HG03378 (cell line): Measurements from ENCODE around the gene EIF5AL1.
"Not testable (repeated sequence)": the region's sequence is repeated elsewhere in the genome, so short reads cannot be mapped to it uniquely, and the experiment has no call there.

ENCODE experiments used
- ATAC-seq: cut with Tn5 transposase; IDR thresholded peaks from one replicate; pipeline ENCODE4 v1.9.1; 2021; ENCODE audit warnings: mild to moderate bottlenecking, moderate library complexity; ENCODE audit not compliant: unreplicated experiment

EIF5AL1 gene

DNA sequence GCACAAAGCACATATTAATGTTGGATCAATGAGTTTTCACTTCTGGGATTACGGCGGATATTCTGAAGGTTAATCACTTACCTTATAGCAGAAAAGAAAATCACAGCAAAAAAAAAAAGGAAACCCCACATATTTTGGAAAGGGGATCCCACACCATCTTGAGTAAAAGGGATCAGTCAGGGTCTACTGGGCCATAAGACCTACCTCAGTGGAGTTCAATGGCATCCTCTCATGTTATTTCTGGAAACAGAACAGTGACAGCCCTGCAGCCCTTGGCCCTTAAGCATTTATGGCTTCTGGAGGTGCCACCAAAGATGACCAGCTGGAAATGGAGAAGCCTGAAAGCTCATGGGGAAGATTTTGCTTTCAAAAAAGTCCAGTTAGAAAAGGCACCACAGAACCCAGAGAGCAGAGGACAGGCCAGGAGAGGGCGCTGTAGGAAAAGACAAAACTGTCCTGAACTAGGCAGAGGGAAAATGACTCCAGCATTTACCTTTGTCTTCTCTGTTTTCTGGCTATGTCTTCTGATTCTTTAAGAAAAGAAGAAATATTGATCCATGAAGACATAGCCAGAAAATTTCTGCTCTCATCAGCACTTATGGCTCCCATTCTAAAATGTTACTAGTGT is 2.9 kb upstream of the EIF5AL1 start:
- not testable (repeated sequence) for ATAC-seq

DNA sequence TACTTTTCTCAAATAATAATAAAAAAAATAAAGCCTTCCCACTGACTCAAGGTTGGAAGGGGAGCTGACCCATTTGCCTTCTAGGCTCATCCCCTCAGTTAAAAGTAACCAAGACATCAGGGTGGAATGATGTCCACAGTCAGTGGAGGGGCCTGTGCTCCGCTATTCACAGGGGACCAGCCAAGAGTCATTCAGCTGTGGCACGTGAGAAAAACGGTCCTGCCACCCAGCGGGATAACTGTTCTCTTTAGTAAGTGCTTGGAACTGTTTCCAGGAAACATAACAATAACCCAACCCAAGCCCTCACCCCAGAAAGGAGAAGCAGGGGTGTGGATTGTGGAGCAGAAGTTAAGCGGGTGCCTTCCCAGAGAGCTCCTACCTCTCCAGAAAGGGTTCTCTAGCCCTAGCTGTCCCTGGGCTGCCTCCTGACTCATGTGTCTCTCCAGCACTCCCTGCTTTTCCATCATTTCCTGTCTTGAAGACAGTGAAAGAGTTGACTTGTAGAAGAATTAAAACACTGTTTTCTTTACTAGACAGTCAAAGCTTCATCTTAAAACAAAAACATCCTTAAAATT is 2.3 kb upstream of the EIF5AL1 start:
- ATAC-seq, result not testable (repeated sequence)

DNA sequence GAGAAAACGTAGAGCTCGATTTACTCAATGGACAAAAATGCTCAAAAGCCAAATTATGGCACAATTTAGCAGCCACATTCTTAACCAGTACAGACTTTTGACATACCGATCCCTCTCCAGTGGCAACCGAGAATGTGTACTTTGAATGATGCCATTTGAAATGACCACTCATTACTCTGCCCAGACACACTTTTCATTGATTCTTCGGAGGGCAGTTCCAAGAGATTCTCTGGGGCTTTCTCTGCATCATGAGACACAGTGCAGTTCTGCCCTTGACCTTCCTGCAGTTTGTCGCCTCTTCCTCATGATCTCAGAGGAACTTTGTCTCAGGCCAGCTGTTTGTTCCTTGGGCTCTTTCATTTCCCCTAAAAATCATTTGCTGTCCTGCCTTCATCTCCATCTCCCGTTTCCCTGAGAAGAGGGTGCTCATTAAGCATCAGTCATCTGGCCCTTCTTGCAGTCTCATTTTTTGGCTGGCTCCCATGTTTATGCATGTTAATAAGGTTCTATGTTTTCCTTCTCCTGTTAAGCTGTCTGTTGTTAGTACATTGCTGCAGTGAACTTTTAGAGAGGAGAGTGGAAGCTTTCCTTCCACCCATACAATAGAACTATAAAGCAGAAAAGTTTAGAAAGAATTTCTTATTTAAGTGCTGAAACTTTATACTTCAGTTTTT is 4.3 kb downstream of the EIF5AL1 start:
- ATAC-seq, result not testable (repeated sequence)

- ATAC-seq, result not testable (repeated sequence)
Measured at GRCh38 chr10:79517567-79517966, 5.2 kb downstream of the EIF5AL1 start.

GRCh38 chr10:79521751-79522150 is 9.4 kb downstream of the EIF5AL1 start:
- ATAC-seq, result not testable (repeated sequence)

DNA sequence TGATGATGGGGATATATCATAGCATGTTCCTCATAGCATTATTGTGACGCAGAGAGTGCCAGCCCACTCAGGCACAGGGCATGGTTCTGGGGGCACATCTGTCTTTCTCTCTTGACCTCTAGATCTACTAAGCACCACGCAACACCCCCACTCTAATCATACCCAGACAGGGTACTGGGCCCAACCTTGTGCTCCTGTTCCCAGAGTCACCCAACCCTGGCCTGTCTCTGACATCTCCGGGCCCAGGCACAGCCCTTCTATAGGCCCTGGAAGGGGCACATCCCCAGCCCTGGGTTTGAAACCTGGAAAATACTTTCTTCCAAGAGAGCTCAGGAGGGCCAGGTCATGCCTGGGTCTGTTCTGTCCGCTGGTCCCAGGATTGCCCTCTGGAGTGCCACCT is 10.1 kb downstream of the EIF5AL1 start:
- not testable (repeated sequence) for ATAC-seq

DNA sequence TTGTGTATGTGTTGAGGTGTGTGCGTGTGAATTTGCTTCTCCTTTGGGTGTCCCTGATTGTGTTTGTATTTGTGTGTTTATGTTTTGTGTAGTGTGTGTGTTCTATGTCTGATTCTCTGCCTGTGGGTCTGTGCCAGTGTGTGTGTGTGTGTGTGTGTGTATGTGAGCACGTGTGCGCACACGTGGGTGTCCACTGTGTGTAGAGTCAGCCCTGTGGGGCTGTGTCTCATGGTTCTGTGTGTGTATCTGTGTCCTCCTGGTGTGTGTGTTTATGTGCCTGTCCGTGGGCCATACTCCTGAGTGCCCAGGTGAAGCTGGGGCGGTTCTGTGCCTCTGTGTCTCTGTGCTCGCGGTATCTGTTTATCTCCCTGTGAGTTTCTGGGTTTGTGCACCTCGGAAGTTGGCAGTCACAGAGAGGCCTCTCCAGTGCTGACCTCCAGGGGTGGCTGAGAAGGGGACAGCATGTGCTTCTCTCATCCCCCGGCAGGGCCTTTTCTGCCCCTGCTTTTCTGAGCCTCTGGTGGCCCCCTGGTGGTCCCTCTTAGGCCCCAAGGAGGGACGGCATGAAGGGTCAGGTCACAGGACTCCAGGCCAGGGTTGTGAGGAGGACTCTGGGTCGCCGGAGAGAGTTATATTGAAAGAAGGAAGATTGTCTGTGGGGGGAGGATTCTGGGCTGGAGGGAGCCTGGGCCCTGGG is 11.0 kb downstream of the EIF5AL1 start:
- ATAC-seq, result not testable (repeated sequence)

GRCh38 chr10:79525049-79525710 is 12.8 kb downstream of the EIF5AL1 start:
- ATAC-seq, result peak; percentile 80

DNA sequence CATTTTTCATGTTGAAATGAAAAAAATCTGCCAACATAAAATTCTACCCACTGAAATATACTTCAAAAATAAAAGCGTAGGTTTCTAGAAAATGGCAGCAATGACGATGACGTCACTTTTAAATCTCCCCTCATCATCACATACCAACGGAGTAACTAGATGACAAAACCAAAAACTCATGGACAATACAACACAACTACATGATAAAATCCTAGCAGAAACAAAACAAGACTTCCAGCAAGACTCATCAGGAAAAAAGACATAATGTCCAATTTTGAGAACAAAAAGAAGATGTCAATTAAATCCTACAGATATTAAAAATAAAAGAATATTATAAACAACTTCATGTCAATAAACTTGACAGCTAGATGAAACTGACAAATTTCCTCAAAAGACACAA is 15.9 kb downstream of the EIF5AL1 start:
- not testable (repeated sequence) for ATAC-seq

DNA sequence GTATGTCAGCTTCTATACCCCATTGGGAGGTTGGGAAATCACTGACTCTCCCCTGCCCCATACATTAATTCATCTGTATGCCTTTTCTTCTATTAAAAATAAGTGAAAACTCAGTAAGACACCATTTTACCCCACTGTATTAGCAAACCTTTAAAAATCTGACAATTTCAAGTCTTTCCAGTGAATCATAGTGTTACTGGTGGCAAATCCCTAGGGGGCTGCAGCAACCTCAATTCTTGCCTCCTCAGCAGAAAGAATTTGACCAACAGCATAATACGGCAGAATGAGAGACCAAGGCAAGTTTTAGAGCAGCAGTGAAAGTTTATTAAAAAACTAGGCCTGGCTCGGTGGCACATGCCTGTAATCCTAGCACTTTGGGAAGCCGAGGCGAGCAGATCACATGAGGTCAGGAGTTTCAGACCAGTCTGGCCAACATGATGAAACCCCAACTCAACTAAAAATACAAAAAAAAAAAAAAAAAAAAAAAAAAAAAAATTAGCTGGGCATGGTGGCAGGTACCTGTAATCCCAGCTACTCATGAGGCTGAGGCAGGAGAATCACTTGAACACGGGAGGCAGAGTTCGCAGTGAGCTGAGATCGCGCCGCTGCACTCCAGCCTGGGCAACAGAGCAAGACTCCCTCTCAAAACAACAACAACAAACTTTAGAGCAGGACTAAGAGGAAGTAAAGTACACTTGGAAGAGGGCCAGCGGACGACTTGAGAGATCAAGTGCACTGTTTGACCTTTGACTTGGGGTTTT is 21.0 kb downstream of the EIF5AL1 start:
- not testable (repeated sequence) for ATAC-seq

- not testable (repeated sequence) for ATAC-seq
Measured at GRCh38 chr10:79533903-79534175, 21.5 kb downstream of the EIF5AL1 start.

- ATAC-seq, result not testable (repeated sequence)
Measured at GRCh38 chr10:79538311-79538710, 26.0 kb downstream of the EIF5AL1 start.

GRCh38 chr10:79540930-79541329 is 28.6 kb downstream of the EIF5AL1 start:
- peak; percentile 97 for ATAC-seq

DNA sequence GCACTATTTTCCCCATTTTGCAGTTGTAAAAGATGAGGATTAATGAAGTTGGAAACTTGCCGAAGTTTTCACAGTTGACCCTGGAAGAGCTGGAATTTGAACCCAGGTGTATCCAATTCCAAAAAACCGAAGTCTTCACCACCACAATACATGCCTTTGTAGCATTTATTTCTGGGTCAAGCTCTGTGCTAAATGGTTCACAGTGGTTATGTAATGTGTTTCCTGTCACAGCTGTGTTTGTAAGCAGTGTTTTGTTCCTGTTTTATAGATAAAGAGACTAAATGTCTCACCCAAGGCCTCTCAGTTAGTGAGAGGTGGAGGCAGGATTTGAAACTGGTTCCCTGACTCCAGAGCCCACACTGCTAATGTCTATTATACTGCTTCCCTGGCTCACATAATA is 30.3 kb downstream of the EIF5AL1 start:
- no peak for ATAC-seq

DNA sequence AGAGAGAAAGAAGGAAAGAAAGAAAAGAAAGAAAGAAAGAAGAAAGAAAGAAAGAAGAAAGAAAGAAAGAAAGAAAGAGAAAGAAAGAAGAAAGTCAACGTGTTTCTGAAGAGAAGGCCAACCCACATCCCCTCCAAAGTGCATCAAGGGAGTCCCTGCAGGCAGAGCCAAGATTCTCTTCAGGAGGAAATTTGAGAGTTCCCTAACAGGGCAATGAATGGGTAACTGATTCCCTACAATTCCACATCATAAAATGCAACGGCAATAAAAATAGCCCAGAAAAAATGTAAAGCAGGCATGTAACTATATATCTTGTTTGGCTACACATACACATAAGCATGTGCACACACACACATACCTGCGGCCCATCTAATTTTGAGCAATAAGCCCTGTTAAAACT is 32.1 kb downstream of the EIF5AL1 start:
- not testable (repeated sequence) for ATAC-seq

DNA sequence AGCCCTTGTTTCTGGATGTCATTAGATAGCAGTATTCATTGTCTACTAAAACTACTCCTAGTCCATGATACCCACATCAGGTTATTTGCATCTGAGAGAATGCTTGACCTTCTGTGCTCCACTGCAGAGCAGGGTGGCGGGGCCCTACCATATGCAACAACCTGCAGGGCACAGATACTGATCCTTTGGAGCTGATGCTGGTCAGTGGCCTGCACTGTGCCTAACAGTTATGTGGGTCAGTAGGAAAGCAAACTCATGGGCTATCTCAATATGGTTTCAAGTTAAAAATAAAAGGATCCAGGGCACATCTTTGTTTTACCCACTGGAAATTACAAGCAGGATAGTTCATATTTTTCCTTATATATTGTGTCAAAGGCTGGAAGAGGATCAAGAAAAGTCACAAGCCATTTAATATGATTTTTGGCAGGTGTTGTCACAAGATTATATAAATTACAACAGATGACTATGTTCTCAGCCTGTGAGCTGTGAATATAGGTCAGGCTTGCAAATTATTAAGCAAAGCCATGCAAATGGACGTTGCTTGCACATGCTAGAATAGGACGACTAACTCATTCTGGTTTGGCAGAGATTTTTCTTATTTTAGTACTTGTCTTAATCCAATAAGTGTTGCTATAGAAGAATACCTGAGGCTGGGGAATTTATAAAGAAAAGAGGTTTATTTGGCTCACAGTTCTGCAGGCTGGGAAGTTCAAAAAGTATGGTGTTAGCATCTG is 32.8 kb downstream of the EIF5AL1 start:
- not testable (repeated sequence) for ATAC-seq

DNA sequence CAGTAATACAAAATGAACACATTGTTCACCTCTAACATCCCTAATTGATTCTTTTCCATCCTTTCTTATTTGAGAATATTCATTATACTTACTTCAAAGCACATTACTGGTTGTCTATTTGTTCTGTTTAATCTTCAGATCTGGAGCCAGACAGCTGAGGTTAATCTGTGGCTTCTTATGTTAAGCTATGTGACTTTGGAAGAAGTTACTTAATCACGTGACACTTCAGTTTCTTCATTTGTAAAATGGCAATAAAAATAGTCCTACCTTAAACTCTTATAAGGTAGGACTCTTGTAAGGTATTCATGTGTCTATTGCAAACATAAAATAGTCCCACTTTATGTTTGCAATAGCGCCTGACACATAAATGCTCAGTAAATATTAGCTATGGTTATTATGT is 34.8 kb downstream of the EIF5AL1 start:
- not testable (repeated sequence) for ATAC-seq

DNA sequence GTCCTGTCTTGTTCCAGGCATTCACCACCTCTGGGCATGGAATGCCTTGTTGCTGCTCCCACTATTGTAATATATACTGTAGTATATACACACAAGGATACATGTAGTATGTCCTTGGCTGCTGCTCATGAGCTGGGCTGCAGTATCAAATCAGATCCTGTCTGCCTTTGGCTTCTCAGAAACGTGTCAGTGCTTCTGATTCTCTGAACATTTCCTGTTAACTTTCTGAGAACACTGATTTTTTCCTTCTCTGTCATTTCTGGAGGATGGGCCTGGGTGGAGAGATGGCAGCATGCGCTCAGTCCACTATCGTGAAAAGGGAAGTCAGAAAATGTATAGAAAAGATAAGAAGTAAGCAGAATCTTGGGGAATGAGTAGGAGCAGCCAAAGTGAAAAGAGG is 35.6 kb downstream of the EIF5AL1 start:
- no peak for ATAC-seq

DNA sequence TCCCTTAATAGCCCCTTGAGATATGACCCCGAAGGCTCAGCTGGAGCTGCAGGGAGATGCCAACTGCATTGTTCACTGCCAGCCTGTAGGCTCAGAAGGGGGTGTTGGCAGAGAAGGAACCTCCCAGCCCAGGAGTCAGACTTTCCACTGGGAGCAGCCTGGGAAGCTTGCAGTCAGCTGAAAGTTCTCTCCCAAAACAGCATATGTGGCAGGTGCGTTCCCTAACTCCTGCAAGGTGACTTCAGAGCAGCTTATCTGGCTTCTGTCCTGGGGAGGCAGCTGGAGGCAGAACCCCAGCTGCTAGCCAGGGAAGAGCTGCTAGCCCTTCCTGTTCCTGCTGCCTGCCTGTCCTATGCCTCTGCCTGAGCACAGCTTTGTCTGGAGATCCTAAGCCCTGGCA is 39.8 kb downstream of the EIF5AL1 start:
- ATAC-seq, result no peak
